Measurements from ENCODE around the gene FAM118A.

DNA sequence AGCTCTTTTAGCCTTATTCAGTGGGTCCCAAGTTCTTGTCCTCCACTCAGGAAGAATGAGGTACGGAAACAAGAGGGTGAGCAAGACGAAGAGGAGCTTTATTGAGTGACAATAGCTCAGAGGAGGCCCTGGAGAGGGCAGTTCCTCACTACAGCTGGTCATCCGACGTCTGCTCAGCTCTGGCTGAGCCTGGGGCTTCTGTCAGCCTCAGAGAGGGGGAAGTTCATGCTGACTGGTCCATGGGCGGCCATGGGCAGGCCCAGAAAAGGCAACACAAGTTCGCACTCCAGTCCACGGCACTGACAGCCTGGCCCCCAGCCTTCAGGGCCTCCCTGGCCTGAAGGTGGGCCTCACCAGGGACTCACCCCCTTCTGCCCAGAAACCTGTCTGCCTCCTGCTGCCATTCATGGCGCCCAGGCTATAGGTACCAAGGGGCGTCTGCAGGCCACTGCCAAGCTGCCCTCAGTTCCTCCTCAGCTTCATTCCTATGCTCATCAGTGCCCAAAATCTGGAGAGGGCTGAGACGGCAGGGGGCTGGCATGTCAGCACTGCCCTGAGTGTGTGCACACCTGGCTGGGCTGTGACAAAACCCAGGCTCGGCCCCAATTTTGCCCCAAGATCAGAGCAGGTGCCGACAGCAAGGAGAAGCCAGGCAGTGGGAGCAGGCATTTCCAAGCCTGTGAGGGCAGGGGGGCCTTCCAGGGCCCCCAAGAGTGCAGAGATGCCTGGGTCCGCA is 47.4 kb upstream of the FAM118A start:
- TF ChIP-seq, protein P1, sequence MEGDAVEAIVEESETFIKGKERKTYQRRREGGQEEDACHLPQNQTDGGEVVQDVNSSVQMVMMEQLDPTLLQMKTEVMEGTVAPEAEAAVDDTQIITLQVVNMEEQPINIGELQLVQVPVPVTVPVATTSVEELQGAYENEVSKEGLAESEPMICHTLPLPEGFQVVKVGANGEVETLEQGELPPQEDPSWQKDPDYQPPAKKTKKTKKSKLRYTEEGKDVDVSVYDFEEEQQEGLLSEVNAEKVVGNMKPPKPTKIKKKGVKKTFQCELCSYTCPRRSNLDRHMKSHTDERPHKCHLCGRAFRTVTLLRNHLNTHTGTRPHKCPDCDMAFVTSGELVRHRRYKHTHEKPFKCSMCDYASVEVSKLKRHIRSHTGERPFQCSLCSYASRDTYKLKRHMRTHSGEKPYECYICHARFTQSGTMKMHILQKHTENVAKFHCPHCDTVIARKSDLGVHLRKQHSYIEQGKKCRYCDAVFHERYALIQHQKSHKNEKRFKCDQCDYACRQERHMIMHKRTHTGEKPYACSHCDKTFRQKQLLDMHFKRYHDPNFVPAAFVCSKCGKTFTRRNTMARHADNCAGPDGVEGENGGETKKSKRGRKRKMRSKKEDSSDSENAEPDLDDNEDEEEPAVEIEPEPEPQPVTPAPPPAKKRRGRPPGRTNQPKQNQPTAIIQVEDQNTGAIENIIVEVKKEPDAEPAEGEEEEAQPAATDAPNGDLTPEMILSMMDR (IDR thresholded peaks at IDR 0.05), result no peak
- no peak for TF ChIP-seq POLR2A (IDR thresholded peaks at IDR 0.05)
